LNCaP clone FGC (cell line): Measurements from ENCODE around the gene ARFRP1.

Experiments
- DNase-seq: peaks from one replicate; pipeline ENCODE4 v3.0.0-alpha.2; 2011; ENCODE audit warnings: low read depth
- H3K4me3 ChIP-seq: 2 replicates; pipeline ENCODE4 v1.5.1; 2011; ENCODE audit warnings: mild to moderate bottlenecking, low read depth, low read length, control low read depth
- TF ChIP-seq, protein P1 (sequence below): IDR thresholded peaks from 2 replicates; pipeline ENCODE4 v1.5.1; 2012; ENCODE audit warnings: mild to moderate bottlenecking; ENCODE audit not compliant: control insufficient read depth, insufficient read depth; ENCODE audit errors: extremely low read depth

Gene ARFRP1

GRCh38 chr20:63689046-63690002 lies 18.5 kb downstream of the ARFRP1 start:
- DNase-seq, result no peak
- no peak overlapping the region for H3K4me3 ChIP-seq
- TF ChIP-seq, protein P1, sequence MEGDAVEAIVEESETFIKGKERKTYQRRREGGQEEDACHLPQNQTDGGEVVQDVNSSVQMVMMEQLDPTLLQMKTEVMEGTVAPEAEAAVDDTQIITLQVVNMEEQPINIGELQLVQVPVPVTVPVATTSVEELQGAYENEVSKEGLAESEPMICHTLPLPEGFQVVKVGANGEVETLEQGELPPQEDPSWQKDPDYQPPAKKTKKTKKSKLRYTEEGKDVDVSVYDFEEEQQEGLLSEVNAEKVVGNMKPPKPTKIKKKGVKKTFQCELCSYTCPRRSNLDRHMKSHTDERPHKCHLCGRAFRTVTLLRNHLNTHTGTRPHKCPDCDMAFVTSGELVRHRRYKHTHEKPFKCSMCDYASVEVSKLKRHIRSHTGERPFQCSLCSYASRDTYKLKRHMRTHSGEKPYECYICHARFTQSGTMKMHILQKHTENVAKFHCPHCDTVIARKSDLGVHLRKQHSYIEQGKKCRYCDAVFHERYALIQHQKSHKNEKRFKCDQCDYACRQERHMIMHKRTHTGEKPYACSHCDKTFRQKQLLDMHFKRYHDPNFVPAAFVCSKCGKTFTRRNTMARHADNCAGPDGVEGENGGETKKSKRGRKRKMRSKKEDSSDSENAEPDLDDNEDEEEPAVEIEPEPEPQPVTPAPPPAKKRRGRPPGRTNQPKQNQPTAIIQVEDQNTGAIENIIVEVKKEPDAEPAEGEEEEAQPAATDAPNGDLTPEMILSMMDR, result no peak

GRCh38 chr20:63688228-63689045 lies 19.3 kb downstream of the ARFRP1 start:
- TF ChIP-seq, protein P1, result no peak
- H3K4me3 ChIP-seq, result no peak overlapping the region
- DNase-seq, result no peak

DNA sequence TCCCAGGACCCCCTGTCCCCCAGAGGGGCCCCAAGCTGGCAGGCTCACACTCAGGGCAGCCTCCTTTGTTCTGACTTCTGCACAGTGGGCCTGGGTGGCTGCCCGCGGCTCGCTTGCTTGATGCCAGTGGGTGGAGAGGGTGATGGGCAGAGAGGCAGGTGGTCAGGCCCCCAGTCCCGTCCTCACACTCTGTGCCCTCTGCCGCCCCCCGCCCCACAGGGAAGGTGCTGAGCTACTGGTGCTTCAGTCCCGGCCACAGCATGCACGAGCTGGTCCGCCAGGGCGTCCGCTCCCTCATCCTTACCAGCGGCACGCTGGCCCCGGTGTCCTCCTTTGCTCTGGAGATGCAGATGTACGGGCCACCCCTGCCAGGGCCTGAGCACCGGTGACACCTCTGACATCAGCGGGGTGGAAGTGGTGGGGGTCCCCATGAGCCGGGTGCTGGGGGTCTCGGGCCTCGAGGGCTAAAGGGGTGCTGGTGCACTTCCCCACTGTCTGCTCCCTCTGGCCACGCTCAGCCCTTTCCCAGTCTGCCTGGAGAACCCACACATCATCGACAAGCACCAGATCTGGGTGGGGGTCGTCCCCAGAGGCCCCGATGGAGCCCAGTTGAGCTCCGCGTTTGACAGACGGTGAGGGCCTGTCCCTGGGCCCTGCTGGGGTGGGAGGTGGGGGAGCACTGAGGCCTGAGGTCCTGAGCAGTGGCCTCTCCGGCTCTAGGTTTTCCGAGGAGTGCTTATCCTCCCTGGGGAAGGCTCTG lies 20.2 kb downstream of the ARFRP1 start:
- TF ChIP-seq, protein P1, result no peak
- no peak for DNase-seq
- no peak overlapping the region for H3K4me3 ChIP-seq

GRCh38 chr20:63686492-63687321 lies 21.1 kb downstream of the ARFRP1 start:
- no peak overlapping the region for H3K4me3 ChIP-seq
- DNase-seq, result no peak
- TF ChIP-seq, protein P1, result no peak

DNA sequence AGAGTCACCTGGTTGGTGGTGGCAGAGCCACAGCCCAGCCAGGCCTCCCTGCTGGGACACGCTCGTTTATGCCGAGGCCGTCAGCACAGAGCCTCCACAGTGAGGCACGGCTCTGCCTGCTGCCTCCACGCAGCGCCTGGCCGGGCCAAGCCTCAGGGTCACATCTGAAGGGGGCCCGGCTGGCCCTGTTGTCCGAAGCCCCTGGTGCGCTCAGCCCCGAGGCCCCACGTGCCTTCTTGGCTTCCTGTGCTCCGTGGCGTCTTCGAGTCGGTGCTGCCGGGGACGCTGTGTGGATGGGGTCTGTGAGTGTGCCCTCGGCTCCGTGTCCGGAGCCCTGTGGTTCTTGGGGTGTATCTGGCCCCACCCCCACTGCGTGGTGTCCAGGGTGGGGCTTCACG lies 21.7 kb downstream of the ARFRP1 start:
- no peak for DNase-seq
- TF ChIP-seq, protein P1, result no peak

More for the DNA sequence above, 21.7 kb downstream of the ARFRP1 start:
- H3K4me3 ChIP-seq, result no peak overlapping the region
